Measurements from ENCODE around the gene HLA-DRB5.

- TF ChIP-seq EZH2 (IDR thresholded peaks at IDR 0.05; ENCODE audit: insufficient read depth, poor library complexity, severe bottlenecking) (no peak), EZH2phosphoT487 (IDR thresholded peaks at IDR 0.05; ENCODE audit: insufficient read depth, low read depth) (no peak)
Measured at GRCh38 chr6:32475392-32476206, 54.5 kb downstream of the HLA-DRB5 start.
